Gastroesophageal sphincter (tissue), 4 donors: Measurements from ENCODE around the gene SDCBP2. TPM values are rescaled to one million over a fixed set of nuclear protein-coding genes. Genes with fewer than 3 reads are reported as not detected.

Experiments
- ATAC-seq: fragments of 150-250 bp; one replicate; pipeline ENCODE4 v1.9.1; 2016; ENCODE audit warnings: mild to moderate bottlenecking, moderate library complexity
- H3K27ac ChIP-seq, 4 donors: fragments of 200-600 bp; sonication (generic) in 3 of 4; 1 replicate in 3 of 4; 2 replicates in 1 of 4; pipeline ENCODE4 v1.5.1; 2016 to 2019
- H3K27me3 ChIP-seq: fragments of 200-600 bp; sonication (generic); one replicate; pipeline ENCODE4 v1.5.1; 2019
- H3K36me3 ChIP-seq, 2 donors: fragments of 200-600 bp; sonication (generic); one replicate each; pipeline ENCODE4 v1.5.1; 2019; ENCODE audit warnings: control low read depth in 1 of 2
- H3K4me1 ChIP-seq, 3 donors: fragments of 200-600 bp; sonication (generic); 1 replicate in 2 of 3; 2 replicates in 1 of 3; pipeline ENCODE4 v1.5.1; 2016 to 2019; ENCODE audit warnings: control low read depth in 2 of 3
- H3K4me3 ChIP-seq, 2 donors: fragments of 200-600 bp; sonication (generic); one replicate each; pipeline ENCODE4 v1.5.1; 2019; ENCODE audit warnings: mild to moderate bottlenecking in 1 of 2, moderate library complexity in 1 of 2
- H3K9me3 ChIP-seq, 3 donors: fragments of 200-600 bp; sonication (generic); one replicate each; pipeline ENCODE4 v1.5.1; 2017 to 2019; ENCODE audit warnings: control low read depth in 2 of 3
- EP300 ChIP-seq: sonication (generic); formaldehyde crosslinking; IDR thresholded peaks from one replicate; pipeline ENCODE4 v1.6.1; 2017; ENCODE audit warnings: antibody characterized with exemption, mild to moderate bottlenecking
- POLR2A ChIP-seq, 2 donors: fragments of 450-650 bp; IDR thresholded peaks; one replicate each; pipeline ENCODE4 v1.6.1; 2017; ENCODE audit warnings: antibody characterized with exemption in 2 of 2, mild to moderate bottlenecking in 2 of 2, moderate library complexity in 1 of 2
- POLR2AphosphoS5 ChIP-seq: sonication (generic); formaldehyde crosslinking; IDR thresholded peaks from one replicate; pipeline ENCODE4 v1.6.1; 2017; ENCODE audit warnings: antibody characterized with exemption
- WGBS, 2 donors: methylation state at CpG; one replicate each; pipeline ENCODE4 v1.1.5; 2018; ENCODE audit warnings: low coverage in 1 of 2; 5-methylcytosine and 5-hydroxymethylcytosine counted together
- total RNA-seq, 4 donors: library from RNA; depleted of rRNA; stranded (reverse); fragments of >200 nt; gene quantifications; one replicate each; pipeline ENCODE4 v1.1.0, GENCODE V29; 2016
- TF ChIP-seq, protein P1 (sequence below), 4 experiments: fragments of 200-600 bp in 2 of 4; fragments of 450-650 bp in 2 of 4; sonication (generic) in 1 of 4; IDR thresholded peaks; one replicate each; pipeline ENCODE4 v1.5.1; 2017 to 2019; ENCODE audit warnings: antibody characterized with exemption in 4 of 4, mild to moderate bottlenecking in 2 of 4, moderate library complexity in 2 of 4

Gene SDCBP2
- total RNA-seq, 4 donors from 2014 or later: 1.6 to 17.5 (median 3.5) TPM

DNA sequence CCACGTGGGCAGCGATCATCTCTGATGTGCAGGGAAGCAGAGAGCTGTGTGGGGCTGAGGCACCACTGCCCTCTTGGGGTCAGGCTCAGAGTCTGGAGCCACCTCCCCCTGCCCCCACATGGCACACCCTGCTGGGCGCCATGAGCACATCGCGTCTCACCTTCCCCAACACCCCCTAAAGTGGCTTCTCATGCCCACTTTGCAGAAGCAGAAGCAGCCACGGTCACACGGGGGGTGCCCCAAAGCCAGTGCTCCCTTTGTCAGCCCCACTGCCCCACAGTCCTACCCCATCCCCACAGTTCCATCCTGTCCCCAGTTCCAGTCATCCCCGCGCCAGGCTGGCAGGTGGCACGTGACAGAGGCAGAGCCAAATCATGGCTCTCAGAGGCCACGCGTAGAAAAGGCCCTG is 19.5 kb downstream of the SDCBP2 start:
- TF ChIP-seq POLR2A (IDR thresholded peaks at IDR 0.05) (no peak), EP300 (no peak), POLR2AphosphoS5 (no peak)
- TF ChIP-seq, protein P1, sequence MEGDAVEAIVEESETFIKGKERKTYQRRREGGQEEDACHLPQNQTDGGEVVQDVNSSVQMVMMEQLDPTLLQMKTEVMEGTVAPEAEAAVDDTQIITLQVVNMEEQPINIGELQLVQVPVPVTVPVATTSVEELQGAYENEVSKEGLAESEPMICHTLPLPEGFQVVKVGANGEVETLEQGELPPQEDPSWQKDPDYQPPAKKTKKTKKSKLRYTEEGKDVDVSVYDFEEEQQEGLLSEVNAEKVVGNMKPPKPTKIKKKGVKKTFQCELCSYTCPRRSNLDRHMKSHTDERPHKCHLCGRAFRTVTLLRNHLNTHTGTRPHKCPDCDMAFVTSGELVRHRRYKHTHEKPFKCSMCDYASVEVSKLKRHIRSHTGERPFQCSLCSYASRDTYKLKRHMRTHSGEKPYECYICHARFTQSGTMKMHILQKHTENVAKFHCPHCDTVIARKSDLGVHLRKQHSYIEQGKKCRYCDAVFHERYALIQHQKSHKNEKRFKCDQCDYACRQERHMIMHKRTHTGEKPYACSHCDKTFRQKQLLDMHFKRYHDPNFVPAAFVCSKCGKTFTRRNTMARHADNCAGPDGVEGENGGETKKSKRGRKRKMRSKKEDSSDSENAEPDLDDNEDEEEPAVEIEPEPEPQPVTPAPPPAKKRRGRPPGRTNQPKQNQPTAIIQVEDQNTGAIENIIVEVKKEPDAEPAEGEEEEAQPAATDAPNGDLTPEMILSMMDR (IDR thresholded peaks at IDR 0.05): no peak
- no peaks in the 10 kb centered on the region for H3K27me3 ChIP-seq
- H3K4me3 ChIP-seq: no peak overlapping the region
- WGBS, 2 donors: 60 to 80% methylated on average over 2 to 4 of the region's 12 CpGs
- no peak overlapping the region for H3K27ac ChIP-seq
- H3K9me3 ChIP-seq: no peaks in the 10 kb centered on the region
- H3K36me3 ChIP-seq: peaks cover 0 to 27% of the 10 kb centered on the region in 2 donors
- ATAC-seq: no peak
- peaks cover 0 to 14% (median 4%) of the 10 kb centered on the region in 3 donors for H3K4me1 ChIP-seq

DNA sequence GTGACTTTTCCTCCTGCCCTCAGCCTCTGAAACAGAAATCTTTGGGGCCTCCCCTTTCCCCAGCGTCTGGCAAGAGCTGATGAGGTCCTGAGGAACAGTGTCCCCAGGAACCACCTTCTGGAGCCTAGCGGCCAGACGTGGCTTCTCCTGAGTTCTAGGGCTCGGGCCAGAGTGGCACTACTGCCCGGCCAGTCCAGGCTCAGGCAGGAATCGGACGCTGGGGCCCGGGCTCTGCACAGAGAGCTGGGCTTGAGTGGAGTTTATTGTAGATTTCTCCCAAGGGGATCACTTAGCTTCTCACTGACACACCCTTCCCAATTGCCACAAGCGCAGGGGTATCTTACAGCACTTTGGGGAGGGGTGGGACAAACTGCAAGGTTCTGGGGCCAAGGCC is 20.2 kb downstream of the SDCBP2 start:
- TF ChIP-seq EP300 (no peak), POLR2A (IDR thresholded peaks at IDR 0.05) (no peak), POLR2AphosphoS5 (no peak)
- TF ChIP-seq, protein P1 (IDR thresholded peaks at IDR 0.05): no peak

DNA sequence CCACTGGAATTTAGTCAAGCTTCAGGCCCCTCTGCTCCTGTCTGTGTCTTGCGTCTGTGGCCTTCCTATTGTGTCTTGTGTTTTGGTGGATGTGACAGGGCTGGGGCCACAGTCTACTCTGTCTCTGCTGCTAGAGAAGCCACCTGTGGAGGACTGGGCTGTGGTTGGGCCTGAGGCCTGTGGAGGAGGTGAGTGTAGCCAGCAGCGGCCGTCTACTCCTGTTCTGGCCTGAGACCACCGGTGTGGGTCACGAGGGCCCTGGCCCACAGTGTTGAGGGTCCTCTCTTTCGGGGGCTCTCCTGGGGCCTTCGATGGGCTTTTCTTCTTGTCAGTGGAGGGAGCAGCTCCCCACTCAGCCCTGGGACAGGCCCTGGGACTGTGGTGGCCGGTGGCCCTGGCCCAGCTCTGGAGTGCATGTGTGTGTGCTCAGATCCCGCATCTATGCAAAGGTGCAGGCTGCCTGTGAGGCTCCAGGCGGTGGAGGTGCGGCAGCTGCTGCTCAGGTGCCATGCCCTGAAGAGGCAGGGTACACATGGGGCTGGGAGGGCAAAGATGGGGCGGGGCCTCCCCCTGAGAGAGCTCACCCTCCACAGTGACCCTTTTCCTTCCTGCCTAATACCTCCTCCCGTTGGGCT is 20.8 kb downstream of the SDCBP2 start:
- Histone ChIP-seq H3K27me3 (no peaks in the 10 kb centered on the region), H3K36me3 (peaks cover 0 to 38% of the 10 kb centered on the region in 2 donors), H3K9me3 (no peaks in the 10 kb centered on the region), H3K4me1 (peaks cover 0 to 5% (median 2%) of the 10 kb centered on the region in 3 donors), H3K4me3 (no peak overlapping the region), H3K27ac (no peak overlapping the region)
- no peak for TF ChIP-seq POLR2A (IDR thresholded peaks at IDR 0.05)
- TF ChIP-seq POLR2AphosphoS5: no peak
- no peak for TF ChIP-seq EP300
- TF ChIP-seq, protein P1 (IDR thresholded peaks at IDR 0.05): no peak
- no peak for ATAC-seq
- WGBS, 2 donors: 83% methylated on average over 1 to 2 of the region's 13 CpGs

More for the DNA sequence above, 20.2 kb downstream of the SDCBP2 start:
- ATAC-seq: no peak
- no peaks in the 10 kb centered on the region for H3K27me3 ChIP-seq
- peaks cover 0 to 34% of the 10 kb centered on the region in 2 donors for H3K36me3 ChIP-seq
- peaks cover 0 to 10% (median 4%) of the 10 kb centered on the region in 3 donors for H3K4me1 ChIP-seq
- no peaks in the 10 kb centered on the region for H3K9me3 ChIP-seq
- no peak overlapping the region for H3K4me3 ChIP-seq
- H3K27ac ChIP-seq: no peak overlapping the region
- no CpG with 5 or more reads among the region's 9 CpGs for WGBS, 2 donors

DNA sequence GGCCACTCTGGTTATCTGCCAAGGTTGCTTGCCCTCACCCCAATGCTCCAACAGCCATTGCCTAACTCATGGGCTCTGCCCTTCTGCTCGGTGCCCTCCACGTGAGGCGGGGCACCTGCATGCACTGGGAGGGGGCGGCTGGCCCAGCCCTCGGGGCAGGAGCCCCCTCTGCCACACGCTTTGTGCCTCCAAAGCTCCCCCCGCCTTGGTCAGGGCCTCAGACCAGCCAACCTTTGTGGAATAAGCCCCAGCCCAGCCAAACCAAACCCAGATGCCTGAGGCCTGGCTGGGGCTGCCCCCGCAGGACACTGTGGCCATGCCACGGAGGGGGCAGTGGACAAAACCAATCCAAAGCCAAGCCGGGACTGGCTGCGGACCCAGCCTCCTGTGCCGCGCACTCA is 21.4 kb downstream of the SDCBP2 start:
- TF ChIP-seq EP300 (no peak), POLR2AphosphoS5 (no peak), POLR2A (IDR thresholded peaks at IDR 0.05) (no peak)
- TF ChIP-seq, protein P1 (IDR thresholded peaks at IDR 0.05): no peak
- no peaks in the 10 kb centered on the region for H3K9me3 ChIP-seq
- 90% methylated on average over 2 of the region's 13 CpGs; no CpG with 5 or more reads in 1 of the 2 donors for WGBS, 2 donors
- H3K27me3 ChIP-seq: no peaks in the 10 kb centered on the region
- peaks cover 0 to 44% of the 10 kb centered on the region in 2 donors for H3K36me3 ChIP-seq
- ATAC-seq: no peak
- H3K4me3 ChIP-seq: no peak overlapping the region
- no peak overlapping the region for H3K27ac ChIP-seq
- H3K4me1 ChIP-seq: no peaks in the 10 kb centered on the region

DNA sequence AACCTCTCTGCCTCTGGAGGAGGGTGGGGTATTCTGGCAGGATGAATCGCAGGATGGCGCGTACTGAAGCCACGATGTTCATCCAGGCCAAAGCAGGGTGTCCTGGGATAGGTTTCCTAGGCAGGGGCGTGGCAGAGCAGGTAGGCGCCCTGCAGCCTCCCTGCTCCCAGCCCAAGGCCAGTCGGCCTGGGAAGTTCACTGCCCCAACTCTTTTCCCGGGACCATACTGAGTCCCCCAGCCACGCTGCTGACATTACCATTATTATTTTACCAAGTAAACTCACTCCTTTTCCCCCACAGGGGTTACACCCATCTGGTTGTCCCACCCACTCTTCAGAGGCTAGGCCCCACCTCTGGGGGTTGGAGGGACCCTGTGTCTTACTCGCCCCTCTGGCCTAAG is 21.8 kb downstream of the SDCBP2 start:
- Histone ChIP-seq H3K27ac (no peak overlapping the region), H3K9me3 (no peaks in the 10 kb centered on the region), H3K4me3 (no peak overlapping the region), H3K4me1 (no peaks in the 10 kb centered on the region), H3K36me3 (peaks cover 0 to 45% of the 10 kb centered on the region in 2 donors), H3K27me3 (no peaks in the 10 kb centered on the region)
- TF ChIP-seq, protein P1 (IDR thresholded peaks at IDR 0.05): no peak
- no peak for TF ChIP-seq POLR2AphosphoS5
- no peak for TF ChIP-seq EP300
- TF ChIP-seq POLR2A (IDR thresholded peaks at IDR 0.05): no peak
- ATAC-seq: no peak
- 85 to 90% methylated on average over 2 to 4 of the region's 10 CpGs for WGBS, 2 donors
